OCI-LY3 (cell line): Measurements from ENCODE around the gene ERMN.

ENCODE experiments used
- H2AFZ ChIP-seq: fragments of 200-600, 300-600 bp; shearing (Covaris generic); 2 replicates; pipeline ENCODE4 v1.6.0; 2014; ENCODE audit warnings: antibody characterized with exemption, low read depth, low read length
- H3K27ac ChIP-seq: fragments of 200-600, 300-600 bp; sonication (generic); 2 replicates; pipeline ENCODE4 v1.5.1; 2014; ENCODE audit warnings: mild to moderate bottlenecking, low read length, moderate library complexity, mixed read lengths
- H3K27me3 ChIP-seq: fragments of 200-600, 300-600 bp; sonication (generic); 2 replicates; pipeline ENCODE4 v1.6.1; 2014; ENCODE audit warnings: low read depth, low read length, mixed read lengths
- H3K36me3 ChIP-seq: fragments of 200-600, 300-600 bp; sonication (generic); replicated peaks from 2 replicates; pipeline ENCODE3; 2014; ENCODE audit warnings: low read depth, low read length, mixed read lengths
- H3K4me1 ChIP-seq: fragments of 300-600, 200-600 bp; sonication (generic); 2 replicates; pipeline ENCODE4 v1.6.1; 2014; ENCODE audit warnings: low read length, mixed read lengths
- H3K4me2 ChIP-seq: fragments of 200-600, 300-600 bp; sonication (generic); 2 replicates; pipeline ENCODE4 v1.6.1; 2014; ENCODE audit warnings: low read length, mixed read lengths
- H3K4me3 ChIP-seq: fragments of 300-600, 200-600 bp; sonication (generic); 2 replicates; pipeline ENCODE4 v1.5.1; 2014; ENCODE audit warnings: antibody characterized with exemption, mild to moderate bottlenecking, low read length, moderate library complexity
- H3K79me2 ChIP-seq: fragments of 300-600, 200-600 bp; shearing (Covaris generic); 2 replicates; pipeline ENCODE4 v1.6.1; 2014; ENCODE audit warnings: mild to moderate bottlenecking, low read length, mixed read lengths
- H3K9ac ChIP-seq: fragments of 300-600, 200-600 bp; shearing (Covaris generic); 2 replicates; pipeline ENCODE4 v1.6.0; 2014; ENCODE audit warnings: mild to moderate bottlenecking, low read length, moderate library complexity
- H3K9me3 ChIP-seq: fragments of 200-600, 300-600 bp; shearing (Covaris generic); 2 replicates; pipeline ENCODE4 v1.6.1; 2014; ENCODE audit warnings: low read length, mixed read lengths; ENCODE audit not compliant: insufficient read depth
- H4K20me1 ChIP-seq: fragments of 200-600, 300-600 bp; sonication (generic); 2 replicates; pipeline ENCODE4 v1.6.1; 2016; ENCODE audit warnings: low read length, mixed read lengths; ENCODE audit not compliant: insufficient read depth
- CTCF ChIP-seq: fragments of 200-600, 300-600 bp; sonication (generic); IDR thresholded peaks from 2 replicates; pipeline ENCODE4 v1.5.1; 2014; ENCODE audit warnings: antibody characterized with exemption, low read length, low read depth
- EZH2phosphoT487 ChIP-seq: fragments of 200-600 bp; shearing (Covaris generic); IDR thresholded peaks from 2 replicates; pipeline ENCODE4 v1.6.1; 2018; ENCODE audit warnings: antibody characterized with exemption, mixed run types, low read depth

The ERMN gene

DNA sequence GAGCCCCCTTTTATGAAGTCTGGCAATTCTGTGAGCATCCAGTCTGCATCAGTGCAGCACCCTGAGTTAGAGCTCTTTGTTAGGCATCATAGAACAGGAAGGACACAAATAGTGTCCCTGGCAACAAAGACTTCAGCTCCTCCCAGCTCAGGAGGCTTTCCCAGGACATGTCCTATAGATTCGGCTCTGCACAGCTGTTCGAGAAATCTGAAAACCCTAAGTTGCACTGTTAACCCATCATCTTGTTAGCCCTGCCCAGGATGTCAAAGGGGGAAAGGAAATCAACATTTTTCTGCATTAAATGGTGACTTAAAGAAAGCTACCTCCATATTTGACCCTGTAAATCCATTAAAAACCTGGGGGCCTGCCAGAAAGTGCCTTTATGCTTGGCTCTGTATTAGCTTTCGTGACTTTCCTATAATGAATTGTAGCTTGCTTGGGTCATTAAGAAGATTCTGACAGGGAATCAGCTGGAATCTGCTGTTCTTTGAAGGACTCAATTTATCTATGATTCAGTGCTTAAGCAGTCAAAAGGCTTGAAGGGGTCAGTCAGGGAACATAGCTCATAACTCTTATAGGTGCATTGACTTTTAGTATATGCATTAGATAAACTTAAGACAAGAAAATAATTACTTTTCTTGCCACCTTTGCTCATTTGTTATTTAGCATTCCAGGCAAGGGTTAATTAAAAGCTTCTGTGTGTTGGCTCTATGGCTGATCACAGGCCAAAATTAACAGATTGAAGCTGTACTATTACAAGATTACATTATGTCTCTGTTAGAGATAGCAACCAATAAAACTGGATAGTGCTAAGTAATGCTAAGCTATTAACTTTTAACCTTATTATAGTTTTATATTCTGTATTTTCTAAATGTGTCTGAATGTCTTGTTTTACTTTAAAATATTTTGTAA lies 20.6 kb downstream of the ERMN start:
- H3K4me1 ChIP-seq: peaks cover 52% of the 10 kb centered on the region
- no peak overlapping the region for H2AFZ ChIP-seq
- H3K36me3 ChIP-seq: no peaks in the 10 kb centered on the region
- no peak overlapping the region for H3K4me3 ChIP-seq
- H4K20me1 ChIP-seq: no peaks in the 10 kb centered on the region
- H3K27me3 ChIP-seq: peaks cover 15% of the 10 kb centered on the region; the same call in 1 of the 2 replicates
- no peak overlapping the region for H3K27ac ChIP-seq
- TF ChIP-seq EZH2phosphoT487 (no peak), CTCF (no peak)
- no peaks in the 10 kb centered on the region for H3K79me2 ChIP-seq
- H3K9ac ChIP-seq: no peak overlapping the region
- no peaks in the 10 kb centered on the region for H3K9me3 ChIP-seq
- no peak overlapping the region for H3K4me2 ChIP-seq

DNA sequence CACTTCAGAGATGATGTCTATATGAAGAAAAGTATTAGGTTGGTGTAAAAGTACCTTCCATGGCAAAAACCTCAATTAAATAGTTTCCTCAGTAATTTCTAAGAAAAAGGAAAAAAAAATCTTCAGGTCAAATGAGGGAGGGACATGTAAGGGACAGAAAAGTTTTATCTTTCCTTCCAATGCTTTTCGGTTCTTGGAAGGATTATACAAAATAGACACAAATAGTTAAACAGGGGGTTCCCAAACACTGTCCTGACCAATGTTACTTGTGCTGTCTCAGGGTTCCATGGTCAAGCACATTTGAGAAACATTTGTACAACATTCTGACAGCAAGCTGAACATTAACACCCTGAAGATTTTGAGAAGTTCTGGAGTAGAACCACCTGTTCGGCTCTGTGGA lies 22.0 kb downstream of the ERMN start:
- Histone ChIP-seq H3K4me2 (no peak overlapping the region), H3K9me3 (no peaks in the 10 kb centered on the region), H4K20me1 (no peaks in the 10 kb centered on the region), H2AFZ (no peak overlapping the region), H3K4me1 (peaks cover 40% of the 10 kb centered on the region), H3K36me3 (no peaks in the 10 kb centered on the region), H3K79me2 (no peaks in the 10 kb centered on the region), H3K9ac (no peak overlapping the region), H3K27me3 (peaks cover 15% of the 10 kb centered on the region; the same call in 1 of the 2 replicates), H3K27ac (no peak overlapping the region), H3K4me3 (no peak overlapping the region)
- TF ChIP-seq CTCF: no peak
- TF ChIP-seq EZH2phosphoT487: no peak

DNA sequence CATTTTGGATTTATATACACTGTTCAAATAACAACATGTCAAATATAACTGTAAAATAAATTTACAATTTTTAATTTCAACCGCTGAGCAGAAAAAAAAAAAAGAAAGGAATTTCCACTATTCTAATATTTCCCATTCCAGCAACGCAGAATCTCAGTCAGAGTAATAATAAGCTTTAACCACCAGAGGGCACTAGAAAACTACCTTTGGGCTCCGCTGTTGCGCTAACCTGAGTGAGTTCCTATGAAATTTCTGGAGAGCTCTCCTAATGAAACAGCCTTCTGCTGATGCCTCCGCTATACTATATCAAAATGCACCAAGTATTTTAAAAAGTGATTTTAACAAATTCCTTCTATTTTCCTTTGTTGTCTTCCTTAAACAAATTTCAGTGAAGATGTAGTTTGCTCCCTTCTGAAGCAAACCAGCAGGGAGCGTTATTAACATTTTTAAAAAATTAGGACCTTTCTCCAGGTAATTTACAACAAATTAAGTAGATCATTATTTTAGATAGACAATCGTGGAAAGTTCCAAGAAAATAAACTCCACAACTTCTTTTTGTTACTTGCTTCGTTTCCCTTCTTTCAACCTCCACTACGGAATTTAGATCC lies 23.0 kb downstream of the ERMN start:
- H3K4me2 ChIP-seq: peak overlapping the region; percentile 54
- peak overlapping the region; percentile 36 for H3K4me3 ChIP-seq
- peaks cover 15% of the 10 kb centered on the region; the same call in 1 of the 2 replicates for H3K27me3 ChIP-seq
- no peaks in the 10 kb centered on the region for H3K79me2 ChIP-seq
- TF ChIP-seq CTCF: peak; percentile 91
- no peak for TF ChIP-seq EZH2phosphoT487
- H3K27ac ChIP-seq: no peak overlapping the region
- peaks cover 31% of the 10 kb centered on the region for H3K4me1 ChIP-seq
- no peaks in the 10 kb centered on the region for H4K20me1 ChIP-seq
- H3K9me3 ChIP-seq: no peaks in the 10 kb centered on the region
- no peaks in the 10 kb centered on the region for H3K36me3 ChIP-seq
- 0 out of 2 replicates have a peak overlapping the region, but pooled peaks have one; percentile 2 for H3K9ac ChIP-seq
- H2AFZ ChIP-seq: no peak overlapping the region

DNA sequence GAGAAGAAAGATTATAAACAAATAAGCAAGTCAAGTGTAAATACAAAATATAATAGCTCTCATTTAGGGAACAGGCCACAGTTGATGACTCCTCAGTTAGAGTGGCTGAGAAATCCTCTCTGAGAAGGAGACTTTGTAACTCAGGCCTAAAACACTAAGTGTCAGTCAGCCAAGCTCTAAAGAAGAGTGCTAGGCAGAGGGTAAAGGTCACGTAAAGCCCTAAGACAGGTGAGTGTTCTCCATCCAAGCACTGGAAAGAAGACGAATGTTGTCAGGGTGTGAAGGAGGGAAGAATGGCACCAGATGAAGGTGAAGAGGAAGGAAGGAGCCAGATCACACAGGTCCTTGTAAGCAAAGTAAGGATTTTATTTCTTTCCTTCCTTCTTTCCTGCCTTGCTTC lies 24.3 kb downstream of the ERMN start:
- no peaks in the 10 kb centered on the region for H3K9me3 ChIP-seq
- no peaks in the 10 kb centered on the region for H4K20me1 ChIP-seq
- H3K27ac ChIP-seq: no peak overlapping the region
- H3K27me3 ChIP-seq: peaks cover 15% of the 10 kb centered on the region; the same call in 1 of the 2 replicates
- no peak for TF ChIP-seq EZH2phosphoT487
- no peak for TF ChIP-seq CTCF
- peak overlapping the region; percentile 27; the same call in 1 of the 2 replicates for H2AFZ ChIP-seq
- H3K4me2 ChIP-seq: no peak overlapping the region
- H3K4me1 ChIP-seq: peaks cover 22% of the 10 kb centered on the region
- H3K9ac ChIP-seq: peak overlapping the region; percentile 1; the same call in 1 of the 2 replicates
- H3K79me2 ChIP-seq: no peaks in the 10 kb centered on the region
- H3K4me3 ChIP-seq: no peak overlapping the region
- no peaks in the 10 kb centered on the region for H3K36me3 ChIP-seq
